ENCODE results near the gene RPRM.
"Not testable (repeated sequence)": the region's sequence is repeated elsewhere in the genome, so short reads cannot be mapped to it uniquely, and the experiment has no call there.

Gene RPRM

GRCh38 chr2:153455861-153456260, 22.7 kb downstream of the RPRM start:
- no peak for DNase-seq (ENCODE audit: low spot score)

- DNase-seq (ENCODE audit: low spot score) = no peak
Measured at GRCh38 chr2:153455403-153455802, 23.2 kb downstream of the RPRM start.

GRCh38 chr2:153451611-153452010, 27.0 kb downstream of the RPRM start:
- DNase-seq (ENCODE audit: low spot score) = no peak

- DNase-seq (ENCODE audit: low spot score) = no peak
Measured at GRCh38 chr2:153443106-153443505, 35.5 kb downstream of the RPRM start.

GRCh38 chr2:153442616-153443015, 35.9 kb downstream of the RPRM start:
- not testable (repeated sequence) for DNase-seq (ENCODE audit: low spot score)

- DNase-seq (ENCODE audit: low spot score) = not testable (repeated sequence)
Measured at GRCh38 chr2:153440090-153440489, 38.5 kb downstream of the RPRM start.

- no peak for DNase-seq (ENCODE audit: low spot score)
Measured at GRCh38 chr2:153433403-153433802, 45.2 kb downstream of the RPRM start.

GRCh38 chr2:153432381-153432780, 46.2 kb downstream of the RPRM start:
- DNase-seq (ENCODE audit: low spot score) = no peak

GRCh38 chr2:153431114-153431513, 47.4 kb downstream of the RPRM start:
- DNase-seq (ENCODE audit: low spot score) = no peak

Data from hepatic stellate cell (primary cell).